Measurements from ENCODE around the gene KIF13A.

Gene KIF13A

DNA sequence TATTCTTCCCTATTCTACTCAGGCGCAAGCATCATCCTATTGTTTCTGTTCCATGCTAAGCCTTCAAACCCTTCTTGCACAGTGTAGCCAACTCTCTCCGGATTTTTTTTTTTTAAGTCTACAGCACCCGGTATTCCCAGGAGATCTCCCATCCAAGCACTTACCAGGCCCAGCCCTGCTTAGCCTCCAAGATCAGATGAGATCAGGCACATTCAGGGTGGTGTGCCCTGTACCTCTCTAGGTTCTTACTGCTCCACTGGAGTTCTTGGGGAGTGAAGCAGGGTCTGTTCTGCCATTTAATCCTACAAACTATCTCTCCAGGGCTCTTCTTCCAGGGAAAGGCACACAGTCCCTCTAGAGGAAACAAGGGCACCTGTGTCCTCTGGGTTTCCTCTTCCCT is 265.8 kb downstream of the KIF13A start:
- DNase-seq (ENCODE audit: low spot score), result no peak

DNA sequence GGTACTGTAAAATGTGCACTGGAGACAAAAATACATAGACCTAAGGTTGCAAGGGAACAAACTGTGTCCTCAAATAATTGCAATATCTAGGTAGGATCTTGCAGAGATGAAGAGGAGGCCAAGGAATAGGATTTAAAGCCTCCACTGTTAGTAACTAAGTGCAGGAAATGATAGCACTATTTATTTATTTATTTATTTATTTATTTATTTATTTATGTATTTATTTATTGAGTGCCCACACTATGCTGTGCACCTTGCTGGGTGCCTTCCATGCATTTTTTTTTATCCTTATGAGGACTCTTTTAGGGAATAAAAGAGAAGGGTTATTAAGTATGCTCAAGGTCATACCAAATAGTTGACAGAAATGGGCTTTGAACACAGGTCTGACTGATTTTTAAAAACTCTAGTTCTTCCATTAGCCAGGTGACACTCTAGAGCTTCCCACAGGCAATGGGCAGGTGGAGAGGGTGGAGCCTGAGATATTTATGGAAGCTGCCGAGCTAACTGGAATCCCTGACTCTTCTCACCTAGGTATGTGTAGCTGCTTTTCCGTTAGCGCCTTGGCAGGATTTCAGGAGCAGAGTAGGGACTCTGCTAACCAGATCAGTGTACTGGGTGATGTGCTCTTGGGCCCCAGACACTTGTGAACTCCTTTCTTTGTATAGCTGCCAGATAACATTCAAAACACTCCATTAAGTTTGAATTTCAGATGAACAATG is 268.0 kb downstream of the KIF13A start:
- DNase-seq (ENCODE audit: low spot score), result no peak

DNA sequence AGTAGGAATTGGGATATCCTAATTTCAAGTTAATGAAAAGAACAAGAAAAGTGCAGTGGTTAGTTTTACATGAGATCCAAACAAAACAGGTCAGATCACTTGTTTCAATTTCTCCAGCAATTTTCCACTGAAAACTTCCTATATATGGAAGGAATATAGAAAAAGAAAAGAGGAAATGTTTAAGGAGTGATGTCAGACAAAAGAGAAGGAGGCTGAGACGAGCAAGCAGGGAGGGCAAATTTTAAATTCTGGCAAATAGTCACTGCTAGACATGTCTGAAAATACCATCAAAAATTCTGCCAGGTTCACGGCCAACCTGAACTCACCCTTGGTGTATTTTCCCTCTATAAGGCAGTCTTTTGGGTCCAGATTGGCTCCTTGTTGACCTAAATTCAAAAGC is 271.2 kb downstream of the KIF13A start:
- DNase-seq (ENCODE audit: low spot score), result no peak

DNA sequence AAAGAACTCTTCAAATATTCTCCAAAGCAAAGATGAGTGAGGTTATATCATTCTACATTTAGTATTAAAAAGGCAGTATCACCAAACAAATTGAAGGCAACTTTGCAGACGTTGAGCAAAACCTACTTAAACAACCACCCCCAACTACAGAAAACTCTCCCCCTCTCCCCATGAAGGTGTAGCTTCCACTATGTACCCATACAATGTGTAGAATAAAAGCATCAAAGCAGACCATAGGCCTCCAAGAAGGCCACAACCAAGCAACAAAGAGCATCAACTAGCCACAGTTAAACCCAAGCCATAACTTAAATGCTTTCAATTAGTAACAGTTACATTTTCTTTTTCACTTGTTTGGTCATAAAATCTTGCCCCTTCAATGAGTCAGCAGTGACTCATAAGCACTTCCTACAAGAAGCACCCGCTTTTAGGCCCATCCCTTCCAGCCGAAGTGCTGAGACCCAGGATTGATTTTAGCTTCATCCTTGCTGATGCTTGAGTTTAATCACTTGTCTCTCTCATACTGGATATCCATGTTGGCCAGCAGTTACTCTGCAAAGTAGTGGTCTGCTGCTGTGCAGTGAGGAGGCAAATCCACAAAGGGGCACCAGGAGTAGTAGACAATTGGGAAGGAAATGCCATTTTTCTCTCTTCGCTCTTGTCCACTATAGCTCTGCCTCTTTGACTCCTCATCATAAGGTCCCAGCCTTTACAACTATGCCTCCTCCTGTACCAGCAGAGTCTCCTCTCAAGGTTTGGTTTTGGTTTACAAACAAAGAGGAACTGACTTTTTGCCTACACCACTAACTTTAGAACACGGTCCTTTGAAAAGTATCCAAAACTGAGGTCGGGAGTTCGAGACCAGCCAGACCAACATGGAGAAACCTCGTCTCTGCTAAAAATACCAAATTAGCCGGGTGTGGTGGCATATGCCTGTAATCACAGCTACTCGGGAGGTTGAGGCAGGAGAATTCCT is 272.3 kb downstream of the KIF13A start:
- no peak for DNase-seq (ENCODE audit: low spot score)

DNA sequence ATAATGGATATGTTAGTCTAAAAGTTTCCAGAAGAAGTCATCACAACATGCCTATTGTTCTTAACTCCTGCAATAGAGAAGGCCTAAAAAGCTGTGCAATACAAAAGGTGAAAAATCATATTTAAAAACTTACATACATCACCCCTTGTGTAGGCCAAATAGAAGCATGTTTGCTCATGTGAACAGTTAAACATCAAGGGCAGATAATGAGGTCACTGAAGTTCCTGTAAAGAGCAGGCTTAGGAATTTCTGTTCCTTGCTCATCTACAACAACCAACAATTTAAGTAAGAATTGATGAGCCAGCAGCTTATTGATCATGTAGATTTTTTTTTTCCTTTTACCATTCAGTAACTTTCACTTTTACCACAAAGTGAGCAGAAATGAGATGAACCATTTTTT is 273.3 kb downstream of the KIF13A start:
- DNase-seq (ENCODE audit: low spot score), result no peak

DNA sequence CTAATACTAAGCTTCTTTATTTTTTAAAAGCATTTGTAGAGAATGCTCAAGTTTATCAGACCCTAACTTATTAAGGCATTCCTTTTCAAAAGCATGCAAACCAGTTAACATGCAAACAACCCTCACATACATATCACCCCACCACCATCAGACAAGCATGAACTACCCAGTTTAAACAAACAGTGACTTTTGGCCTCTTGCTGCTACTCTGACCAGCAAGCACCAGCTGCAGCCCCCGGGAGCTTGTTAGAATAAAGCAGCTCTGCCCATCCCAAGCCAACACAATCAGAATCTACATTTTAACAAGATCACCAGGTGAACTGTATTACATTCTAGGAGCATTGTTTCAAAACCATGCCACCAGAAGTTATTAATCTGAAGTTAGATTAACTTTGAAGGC is 274.9 kb downstream of the KIF13A start:
- no peak for DNase-seq (ENCODE audit: low spot score)

DNA sequence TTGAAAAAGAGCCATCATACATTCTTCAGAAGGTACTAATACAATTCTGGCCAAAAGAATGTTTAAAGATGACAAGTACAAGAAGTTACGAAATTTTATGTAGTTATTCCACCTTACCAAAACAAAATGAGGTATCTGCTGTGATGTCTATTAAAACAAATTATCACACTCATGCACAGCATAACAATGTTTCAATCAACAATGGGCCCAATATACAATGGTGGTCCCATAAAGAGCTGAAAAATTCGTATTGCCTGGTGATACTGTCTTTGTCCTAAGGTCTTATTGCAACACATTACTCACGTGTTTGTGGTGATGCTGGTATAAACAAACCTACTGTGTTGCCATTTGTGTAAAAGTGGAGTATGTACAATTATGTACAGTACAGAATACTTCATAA is 277.1 kb downstream of the KIF13A start:
- no peak for DNase-seq (ENCODE audit: low spot score)

DNA sequence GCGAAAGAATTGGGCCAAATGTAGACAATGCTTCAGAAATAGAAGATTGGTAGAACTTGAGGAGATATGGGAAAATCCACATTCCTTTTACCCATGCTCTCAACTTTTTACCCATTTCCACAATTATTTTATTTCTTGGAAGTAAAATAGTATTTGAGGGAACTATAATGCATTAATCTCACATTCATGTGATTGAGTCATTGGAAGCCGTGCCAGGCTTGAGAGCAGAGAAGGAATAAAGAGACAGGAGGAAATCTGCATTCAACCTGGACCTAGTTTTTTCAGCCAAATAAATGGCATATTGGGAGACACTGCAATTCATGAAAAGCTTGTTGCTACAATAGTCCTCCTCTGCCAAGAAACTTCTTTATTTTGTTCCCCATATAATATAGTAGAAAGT is 278.0 kb downstream of the KIF13A start:
- DNase-seq (ENCODE audit: low spot score), result no peak

All from cerebellar cortex (tissue), 1 donor.